HG03139 (cell line): ENCODE measurements around the gene CCL5.

ENCODE experiments used
- ATAC-seq: cut with Tn5 transposase; IDR thresholded peaks from one replicate; pipeline ENCODE4 v1.9.1; 2021; ENCODE audit not compliant: unreplicated experiment

CCL5 gene

DNA sequence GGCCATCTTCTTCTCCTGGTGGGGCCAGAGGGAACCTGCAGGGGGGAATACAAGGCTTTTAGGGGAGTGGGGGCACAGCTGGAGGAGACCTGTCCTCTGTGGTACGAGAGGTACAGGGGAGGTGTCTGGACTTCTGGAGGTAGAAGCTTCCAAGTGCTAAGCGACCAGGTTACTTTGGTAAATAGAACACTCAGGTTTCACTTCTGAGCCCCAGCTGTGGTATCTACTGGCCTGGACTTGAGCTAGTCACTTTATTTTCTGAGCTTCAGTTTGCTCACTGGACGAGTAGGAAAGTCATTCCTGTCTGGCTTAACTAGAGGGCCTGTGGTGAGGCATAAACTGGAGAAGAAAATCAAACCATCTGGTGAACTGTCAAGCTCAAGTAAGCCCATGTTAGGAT, 11.4 kb downstream of the CCL5 start, which contains the start of gene HEATR9:
HEATR9 (minus strand) TSS at position 155 of the 400 bp plus-strand sequence; CDS start at position 6, 149 bp downstream.
- ATAC-seq, result no peak

DNA sequence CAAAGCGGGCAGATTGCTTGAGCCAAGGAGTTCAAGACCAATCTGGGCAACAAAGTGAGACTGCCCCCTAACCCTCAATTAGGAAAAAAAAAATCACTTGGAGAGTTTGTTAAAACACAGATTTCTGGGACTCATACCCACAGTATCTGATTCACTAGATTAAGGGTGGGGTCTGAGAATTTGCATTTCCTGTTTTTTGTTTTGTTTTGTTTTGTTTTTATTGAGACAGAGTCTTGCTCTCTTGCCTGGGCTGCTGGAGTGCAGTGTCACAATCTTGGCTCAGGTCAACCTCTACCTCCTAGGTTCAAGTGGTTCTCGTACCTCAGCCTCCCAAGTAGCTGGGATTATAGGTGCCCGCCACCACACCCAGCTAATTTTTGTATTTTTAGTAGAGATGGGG, 12.6 kb downstream of the CCL5 start:
- ATAC-seq, result no peak

DNA sequence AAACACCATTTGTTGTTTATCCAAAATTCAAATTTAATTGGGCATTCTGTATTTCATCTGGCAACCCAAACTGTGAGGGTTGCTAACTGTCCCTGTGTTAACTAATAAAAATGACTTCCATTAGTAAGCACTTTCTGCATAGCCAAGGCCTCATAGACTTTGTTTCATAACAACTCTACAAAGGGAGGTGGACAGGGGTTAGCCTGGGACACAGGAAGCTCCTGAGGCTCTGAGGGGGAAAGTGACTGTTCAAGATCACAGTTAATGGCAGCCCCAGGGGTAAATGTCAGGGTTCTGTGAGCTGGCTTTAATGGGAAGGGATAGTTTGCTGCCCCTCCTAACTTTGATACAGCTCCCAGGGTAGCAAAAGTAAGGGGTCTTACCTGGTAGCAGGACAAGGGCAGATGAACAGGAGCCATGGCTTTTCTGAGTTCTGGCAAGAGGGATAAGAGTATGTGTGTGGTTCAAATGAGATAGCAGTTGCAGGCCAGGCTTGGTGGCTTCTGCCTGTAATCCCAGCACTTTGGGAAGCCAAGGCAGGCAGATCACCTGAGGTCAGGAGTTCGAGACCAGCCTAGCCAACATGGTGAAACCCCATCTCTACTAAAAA, 13.7 kb downstream of the CCL5 start:
- ATAC-seq, result no peak

DNA sequence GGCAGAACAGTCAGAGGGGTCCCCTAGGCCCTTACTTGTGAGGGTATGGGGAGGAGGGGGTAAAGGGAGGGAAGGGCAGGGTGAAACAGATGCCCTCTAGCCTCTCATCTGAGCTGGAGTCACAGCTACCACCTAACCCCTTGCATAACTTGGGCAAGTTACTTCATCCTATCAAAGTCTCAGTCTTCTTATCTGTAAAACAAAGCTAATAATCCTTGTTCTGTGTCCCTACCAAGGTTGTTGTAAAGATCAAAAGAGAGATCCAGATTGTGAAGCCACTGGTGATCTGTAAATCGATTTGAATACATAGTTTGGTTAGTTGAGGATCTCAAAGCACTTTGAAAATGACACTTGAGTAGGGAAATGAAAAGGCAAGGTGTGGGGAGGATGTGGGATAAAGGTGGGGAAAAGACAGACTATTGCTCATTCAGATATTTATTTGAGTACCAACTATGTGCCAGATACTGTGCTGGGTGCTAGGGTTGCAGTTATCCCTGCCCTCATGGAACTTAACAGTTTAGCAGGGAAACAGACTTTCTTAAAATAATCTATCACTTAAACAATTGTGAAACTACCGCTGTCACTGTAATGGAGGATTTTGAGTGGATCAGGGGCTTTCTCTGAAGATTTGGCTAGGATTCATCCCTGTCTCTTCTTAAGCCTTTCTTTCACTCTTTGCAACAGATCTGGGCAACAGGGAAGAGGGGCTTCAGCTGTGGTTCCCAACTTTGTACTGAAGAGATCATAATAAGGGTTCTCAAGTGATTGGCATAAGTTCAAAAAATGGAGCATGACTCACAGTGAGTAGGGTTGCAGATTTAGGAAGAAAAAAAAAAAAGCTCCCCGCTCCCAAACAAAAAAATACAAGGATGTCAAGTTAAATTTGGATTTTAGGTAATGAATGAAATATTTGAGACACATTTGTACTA, 14.5 kb downstream of the CCL5 start:
- ATAC-seq, result no peak

DNA sequence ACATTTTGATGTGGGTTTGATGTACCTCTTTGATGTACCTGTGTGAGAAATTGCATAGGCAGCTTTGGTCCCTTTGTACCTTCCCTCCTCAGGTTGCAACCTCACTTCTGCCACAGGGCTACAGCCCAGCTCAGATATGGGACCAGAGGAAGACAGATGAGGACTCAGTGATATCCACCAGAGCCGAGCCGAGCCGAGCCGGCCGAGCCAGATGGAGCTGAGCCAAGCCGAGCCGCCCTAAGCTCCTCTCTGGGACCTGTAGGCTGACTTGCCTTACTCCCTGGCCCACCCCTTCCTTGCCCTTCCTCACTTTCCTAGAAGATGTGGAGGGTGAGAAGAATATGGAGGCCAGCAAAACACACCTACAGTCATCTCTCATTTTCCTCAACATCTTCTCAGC, 15.3 kb downstream of the CCL5 start:
- ATAC-seq, result no peak

GRCh38 chr17:35856603-35857002, 23.6 kb downstream of the CCL5 start:
- no peak for ATAC-seq

GRCh38 chr17:35855965-35856364, 24.2 kb downstream of the CCL5 start:
- no peak for ATAC-seq

GRCh38 chr17:35849469-35850348, 30.5 kb downstream of the CCL5 start:
- no peak for ATAC-seq

GRCh38 chr17:35847633-35848373, 32.4 kb downstream of the CCL5 start:
- no peak for ATAC-seq

GRCh38 chr17:35847006-35847405, 33.2 kb downstream of the CCL5 start:
- no peak for ATAC-seq

GRCh38 chr17:35846055-35846809, 33.9 kb downstream of the CCL5 start:
- ATAC-seq, result no peak

DNA sequence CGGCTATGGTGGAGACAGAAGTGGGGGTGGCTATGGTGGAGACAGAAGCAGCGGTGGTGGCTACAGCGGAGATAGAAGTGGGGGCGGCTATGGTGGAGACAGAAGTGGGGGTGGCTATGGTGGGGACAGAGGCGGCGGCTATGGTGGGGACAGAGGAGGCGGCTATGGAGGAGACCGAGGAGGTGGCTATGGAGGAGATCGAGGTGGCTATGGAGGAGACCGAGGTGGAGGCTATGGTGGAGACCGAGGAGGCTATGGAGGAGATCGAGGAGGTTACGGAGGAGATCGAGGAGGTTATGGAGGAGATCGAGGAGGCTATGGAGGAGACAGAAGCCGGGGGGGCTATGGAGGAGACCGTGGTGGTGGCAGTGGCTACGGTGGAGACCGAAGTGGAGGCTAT, 35.6 kb downstream of the CCL5 start:
- no peak for ATAC-seq

DNA sequence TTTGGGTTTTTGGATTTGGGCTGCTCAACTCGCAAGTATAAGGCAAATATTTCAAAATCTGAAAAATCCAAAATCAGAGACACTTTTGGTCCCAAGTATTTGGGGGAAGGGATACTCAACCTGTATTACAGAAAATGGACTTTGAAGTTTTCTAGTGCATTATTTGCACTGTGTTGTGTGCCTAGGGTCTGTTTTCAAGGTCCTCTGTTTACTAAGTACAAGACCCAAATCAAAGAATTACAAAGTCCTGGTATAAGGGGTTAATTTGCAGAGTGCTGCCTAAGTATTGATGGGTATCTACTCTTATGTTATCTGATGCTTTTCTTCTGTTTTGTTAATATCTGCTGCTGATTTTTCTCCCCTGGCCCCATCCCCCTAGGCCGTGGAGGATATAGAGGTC, 36.5 kb downstream of the CCL5 start:
- no peak for ATAC-seq

- ATAC-seq, result no peak
These were observed 37.9 kb downstream of the CCL5 start for GRCh38 chr17:35842239-35842638.

DNA sequence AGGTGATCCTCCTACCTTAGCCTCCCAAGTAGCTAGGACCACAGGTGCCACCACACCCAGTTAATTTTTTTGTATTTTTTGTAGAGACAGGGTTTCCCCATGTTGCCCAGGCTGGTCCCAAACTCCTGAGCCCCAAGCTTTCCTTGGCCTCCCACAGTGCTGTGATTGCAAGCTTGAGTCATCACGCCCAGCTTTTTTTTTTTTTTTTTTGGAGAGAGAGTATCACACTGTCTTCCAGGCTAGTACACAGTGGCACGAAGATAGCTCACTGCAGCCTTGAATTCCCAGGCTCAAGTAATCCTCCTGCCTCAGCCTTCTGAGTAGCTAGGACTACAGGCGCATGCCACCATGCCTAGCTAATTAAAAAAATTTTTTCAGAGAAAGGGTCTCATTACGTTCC, 38.7 kb downstream of the CCL5 start:
- ATAC-seq, result no peak

GRCh38 chr17:35841101-35841500, 39.1 kb downstream of the CCL5 start:
- no peak for ATAC-seq

GRCh38 chr17:35825206-35825605, 55.0 kb downstream of the CCL5 start:
- no peak for ATAC-seq
